ENCODE results near the gene SLC25A48.

DNA sequence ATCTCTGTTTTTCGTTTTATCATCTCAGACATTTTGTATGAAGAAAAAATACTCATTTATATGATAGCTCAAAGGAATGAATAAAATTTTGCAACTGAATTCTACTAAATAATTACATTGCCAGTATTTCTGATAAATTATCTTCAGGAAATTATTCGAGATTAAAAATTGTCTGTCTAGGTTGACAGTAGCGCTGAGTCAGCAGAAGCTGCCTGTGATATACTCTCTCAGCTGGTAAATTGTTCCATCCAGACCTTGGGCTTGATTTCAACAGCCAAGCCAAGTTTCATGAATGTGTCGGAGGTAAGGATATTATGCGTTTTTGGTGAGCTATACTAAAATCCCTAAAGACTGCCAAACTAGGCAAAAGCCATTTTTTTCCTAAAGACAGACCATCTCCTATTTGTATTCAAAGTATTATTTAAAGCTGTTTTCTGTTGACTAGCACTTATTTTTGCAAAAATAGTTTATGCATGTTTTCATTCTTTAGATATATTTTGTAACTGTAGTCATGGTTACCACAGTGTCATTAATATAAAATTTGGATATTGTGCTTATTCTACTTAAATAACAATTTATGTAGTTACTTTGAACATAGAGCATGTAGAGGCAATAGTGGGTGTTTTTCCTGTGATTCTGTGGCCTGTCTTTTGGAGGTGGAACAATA is 102.9 kb downstream of the SLC25A48 start:
- TF ChIP-seq, protein P1, sequence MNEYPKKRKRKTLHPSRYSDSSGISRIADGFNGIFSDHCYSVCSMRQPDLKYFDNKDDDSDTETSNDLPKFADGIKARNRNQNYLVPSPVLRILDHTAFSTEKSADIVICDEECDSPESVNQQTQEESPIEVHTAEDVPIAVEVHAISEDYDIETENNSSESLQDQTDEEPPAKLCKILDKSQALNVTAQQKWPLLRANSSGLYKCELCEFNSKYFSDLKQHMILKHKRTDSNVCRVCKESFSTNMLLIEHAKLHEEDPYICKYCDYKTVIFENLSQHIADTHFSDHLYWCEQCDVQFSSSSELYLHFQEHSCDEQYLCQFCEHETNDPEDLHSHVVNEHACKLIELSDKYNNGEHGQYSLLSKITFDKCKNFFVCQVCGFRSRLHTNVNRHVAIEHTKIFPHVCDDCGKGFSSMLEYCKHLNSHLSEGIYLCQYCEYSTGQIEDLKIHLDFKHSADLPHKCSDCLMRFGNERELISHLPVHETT (tag by site-specific recombination; IDR thresholded peaks at IDR 0.05), result no peak
- TF ChIP-seq YY1 (tag by site-specific recombination; IDR thresholded peaks at IDR 0.05) (no peak), ZEB2 (tag by site-specific recombination; IDR thresholded peaks at IDR 0.05) (no peak), ZBTB8A (tag by site-specific recombination; IDR thresholded peaks at IDR 0.05) (no peak), GLIS1 (tag by site-specific recombination; IDR thresholded peaks at IDR 0.05) (no peak), ZNF274 (IDR thresholded peaks at IDR 0.05; ENCODE audit: low read length) (no peak), ZNF274 (tag by site-specific recombination; IDR thresholded peaks at IDR 0.05; ENCODE audit: borderline replicate concordance) (no peak), SP2 (tag by site-specific recombination; IDR thresholded peaks at IDR 0.05) (no peak), ZFP69B (tag by site-specific recombination; IDR thresholded peaks at IDR 0.05) (no peak)
- TF ChIP-seq, protein P2, sequence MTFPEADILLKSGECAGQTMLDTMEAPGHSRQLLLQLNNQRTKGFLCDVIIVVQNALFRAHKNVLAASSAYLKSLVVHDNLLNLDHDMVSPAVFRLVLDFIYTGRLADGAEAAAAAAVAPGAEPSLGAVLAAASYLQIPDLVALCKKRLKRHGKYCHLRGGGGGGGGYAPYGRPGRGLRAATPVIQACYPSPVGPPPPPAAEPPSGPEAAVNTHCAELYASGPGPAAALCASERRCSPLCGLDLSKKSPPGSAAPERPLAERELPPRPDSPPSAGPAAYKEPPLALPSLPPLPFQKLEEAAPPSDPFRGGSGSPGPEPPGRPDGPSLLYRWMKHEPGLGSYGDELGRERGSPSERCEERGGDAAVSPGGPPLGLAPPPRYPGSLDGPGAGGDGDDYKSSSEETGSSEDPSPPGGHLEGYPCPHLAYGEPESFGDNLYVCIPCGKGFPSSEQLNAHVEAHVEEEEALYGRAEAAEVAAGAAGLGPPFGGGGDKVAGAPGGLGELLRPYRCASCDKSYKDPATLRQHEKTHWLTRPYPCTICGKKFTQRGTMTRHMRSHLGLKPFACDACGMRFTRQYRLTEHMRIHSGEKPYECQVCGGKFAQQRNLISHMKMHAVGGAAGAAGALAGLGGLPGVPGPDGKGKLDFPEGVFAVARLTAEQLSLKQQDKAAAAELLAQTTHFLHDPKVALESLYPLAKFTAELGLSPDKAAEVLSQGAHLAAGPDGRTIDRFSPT (tag by site-specific recombination; IDR thresholded peaks at IDR 0.05), result no peak
- TF ChIP-seq, protein P3, sequence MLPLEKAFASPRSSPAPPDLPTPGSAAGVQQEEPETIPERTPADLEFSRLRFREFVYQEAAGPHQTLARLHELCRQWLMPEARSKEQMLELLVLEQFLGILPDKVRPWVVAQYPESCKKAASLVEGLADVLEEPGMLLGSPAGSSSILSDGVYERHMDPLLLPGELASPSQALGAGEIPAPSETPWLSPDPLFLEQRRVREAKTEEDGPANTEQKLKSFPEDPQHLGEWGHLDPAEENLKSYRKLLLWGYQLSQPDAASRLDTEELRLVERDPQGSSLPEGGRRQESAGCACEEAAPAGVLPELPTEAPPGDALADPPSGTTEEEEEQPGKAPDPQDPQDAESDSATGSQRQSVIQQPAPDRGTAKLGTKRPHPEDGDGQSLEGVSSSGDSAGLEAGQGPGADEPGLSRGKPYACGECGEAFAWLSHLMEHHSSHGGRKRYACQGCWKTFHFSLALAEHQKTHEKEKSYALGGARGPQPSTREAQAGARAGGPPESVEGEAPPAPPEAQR (tag by site-specific recombination; IDR thresholded peaks at IDR 0.05), result no peak
- TF ChIP-seq, protein P4, sequence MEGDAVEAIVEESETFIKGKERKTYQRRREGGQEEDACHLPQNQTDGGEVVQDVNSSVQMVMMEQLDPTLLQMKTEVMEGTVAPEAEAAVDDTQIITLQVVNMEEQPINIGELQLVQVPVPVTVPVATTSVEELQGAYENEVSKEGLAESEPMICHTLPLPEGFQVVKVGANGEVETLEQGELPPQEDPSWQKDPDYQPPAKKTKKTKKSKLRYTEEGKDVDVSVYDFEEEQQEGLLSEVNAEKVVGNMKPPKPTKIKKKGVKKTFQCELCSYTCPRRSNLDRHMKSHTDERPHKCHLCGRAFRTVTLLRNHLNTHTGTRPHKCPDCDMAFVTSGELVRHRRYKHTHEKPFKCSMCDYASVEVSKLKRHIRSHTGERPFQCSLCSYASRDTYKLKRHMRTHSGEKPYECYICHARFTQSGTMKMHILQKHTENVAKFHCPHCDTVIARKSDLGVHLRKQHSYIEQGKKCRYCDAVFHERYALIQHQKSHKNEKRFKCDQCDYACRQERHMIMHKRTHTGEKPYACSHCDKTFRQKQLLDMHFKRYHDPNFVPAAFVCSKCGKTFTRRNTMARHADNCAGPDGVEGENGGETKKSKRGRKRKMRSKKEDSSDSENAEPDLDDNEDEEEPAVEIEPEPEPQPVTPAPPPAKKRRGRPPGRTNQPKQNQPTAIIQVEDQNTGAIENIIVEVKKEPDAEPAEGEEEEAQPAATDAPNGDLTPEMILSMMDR (tag by site-specific recombination; IDR thresholded peaks at IDR 0.05), result no peak
- TF ChIP-seq, protein P5, sequence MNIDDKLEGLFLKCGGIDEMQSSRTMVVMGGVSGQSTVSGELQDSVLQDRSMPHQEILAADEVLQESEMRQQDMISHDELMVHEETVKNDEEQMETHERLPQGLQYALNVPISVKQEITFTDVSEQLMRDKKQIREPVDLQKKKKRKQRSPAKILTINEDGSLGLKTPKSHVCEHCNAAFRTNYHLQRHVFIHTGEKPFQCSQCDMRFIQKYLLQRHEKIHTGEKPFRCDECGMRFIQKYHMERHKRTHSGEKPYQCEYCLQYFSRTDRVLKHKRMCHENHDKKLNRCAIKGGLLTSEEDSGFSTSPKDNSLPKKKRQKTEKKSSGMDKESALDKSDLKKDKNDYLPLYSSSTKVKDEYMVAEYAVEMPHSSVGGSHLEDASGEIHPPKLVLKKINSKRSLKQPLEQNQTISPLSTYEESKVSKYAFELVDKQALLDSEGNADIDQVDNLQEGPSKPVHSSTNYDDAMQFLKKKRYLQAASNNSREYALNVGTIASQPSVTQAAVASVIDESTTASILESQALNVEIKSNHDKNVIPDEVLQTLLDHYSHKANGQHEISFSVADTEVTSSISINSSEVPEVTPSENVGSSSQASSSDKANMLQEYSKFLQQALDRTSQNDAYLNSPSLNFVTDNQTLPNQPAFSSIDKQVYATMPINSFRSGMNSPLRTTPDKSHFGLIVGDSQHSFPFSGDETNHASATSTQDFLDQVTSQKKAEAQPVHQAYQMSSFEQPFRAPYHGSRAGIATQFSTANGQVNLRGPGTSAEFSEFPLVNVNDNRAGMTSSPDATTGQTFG (tag by site-specific recombination; IDR thresholded peaks at IDR 0.05; ENCODE audit: borderline replicate concordance), result no peak
- TF ChIP-seq, protein P6, sequence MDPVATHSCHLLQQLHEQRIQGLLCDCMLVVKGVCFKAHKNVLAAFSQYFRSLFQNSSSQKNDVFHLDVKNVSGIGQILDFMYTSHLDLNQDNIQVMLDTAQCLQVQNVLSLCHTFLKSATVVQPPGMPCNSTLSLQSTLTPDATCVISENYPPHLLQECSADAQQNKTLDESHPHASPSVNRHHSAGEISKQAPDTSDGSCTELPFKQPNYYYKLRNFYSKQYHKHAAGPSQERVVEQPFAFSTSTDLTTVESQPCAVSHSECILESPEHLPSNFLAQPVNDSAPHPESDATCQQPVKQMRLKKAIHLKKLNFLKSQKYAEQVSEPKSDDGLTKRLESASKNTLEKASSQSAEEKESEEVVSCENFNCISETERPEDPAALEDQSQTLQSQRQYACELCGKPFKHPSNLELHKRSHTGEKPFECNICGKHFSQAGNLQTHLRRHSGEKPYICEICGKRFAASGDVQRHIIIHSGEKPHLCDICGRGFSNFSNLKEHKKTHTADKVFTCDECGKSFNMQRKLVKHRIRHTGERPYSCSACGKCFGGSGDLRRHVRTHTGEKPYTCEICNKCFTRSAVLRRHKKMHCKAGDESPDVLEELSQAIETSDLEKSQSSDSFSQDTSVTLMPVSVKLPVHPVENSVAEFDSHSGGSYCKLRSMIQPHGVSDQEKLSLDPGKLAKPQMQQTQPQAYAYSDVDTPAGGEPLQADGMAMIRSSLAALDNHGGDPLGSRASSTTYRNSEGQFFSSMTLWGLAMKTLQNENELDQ (tag by site-specific recombination; IDR thresholded peaks at IDR 0.05; ENCODE audit: low read depth), result no peak

Data from HEK293 (cell line).